Measurements from ENCODE around the gene RTF1.

GRCh38 chr15:41512940-41513505 is 96.1 kb downstream of the RTF1 start:
- TF ChIP-seq, protein P1, sequence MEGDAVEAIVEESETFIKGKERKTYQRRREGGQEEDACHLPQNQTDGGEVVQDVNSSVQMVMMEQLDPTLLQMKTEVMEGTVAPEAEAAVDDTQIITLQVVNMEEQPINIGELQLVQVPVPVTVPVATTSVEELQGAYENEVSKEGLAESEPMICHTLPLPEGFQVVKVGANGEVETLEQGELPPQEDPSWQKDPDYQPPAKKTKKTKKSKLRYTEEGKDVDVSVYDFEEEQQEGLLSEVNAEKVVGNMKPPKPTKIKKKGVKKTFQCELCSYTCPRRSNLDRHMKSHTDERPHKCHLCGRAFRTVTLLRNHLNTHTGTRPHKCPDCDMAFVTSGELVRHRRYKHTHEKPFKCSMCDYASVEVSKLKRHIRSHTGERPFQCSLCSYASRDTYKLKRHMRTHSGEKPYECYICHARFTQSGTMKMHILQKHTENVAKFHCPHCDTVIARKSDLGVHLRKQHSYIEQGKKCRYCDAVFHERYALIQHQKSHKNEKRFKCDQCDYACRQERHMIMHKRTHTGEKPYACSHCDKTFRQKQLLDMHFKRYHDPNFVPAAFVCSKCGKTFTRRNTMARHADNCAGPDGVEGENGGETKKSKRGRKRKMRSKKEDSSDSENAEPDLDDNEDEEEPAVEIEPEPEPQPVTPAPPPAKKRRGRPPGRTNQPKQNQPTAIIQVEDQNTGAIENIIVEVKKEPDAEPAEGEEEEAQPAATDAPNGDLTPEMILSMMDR (IDR thresholded peaks at IDR 0.05): no peak
- TF ChIP-seq ZFX (IDR thresholded peaks at IDR 0.05; ENCODE audit: borderline replicate concordance): no peak

All from 22Rv1 (cell line).